ENCODE measurements around the gene GPHN.
"Not testable (repeated sequence)": the region's sequence is repeated elsewhere in the genome, so short reads cannot be mapped to it uniquely, and the experiment has no call there.

The GPHN gene

DNA sequence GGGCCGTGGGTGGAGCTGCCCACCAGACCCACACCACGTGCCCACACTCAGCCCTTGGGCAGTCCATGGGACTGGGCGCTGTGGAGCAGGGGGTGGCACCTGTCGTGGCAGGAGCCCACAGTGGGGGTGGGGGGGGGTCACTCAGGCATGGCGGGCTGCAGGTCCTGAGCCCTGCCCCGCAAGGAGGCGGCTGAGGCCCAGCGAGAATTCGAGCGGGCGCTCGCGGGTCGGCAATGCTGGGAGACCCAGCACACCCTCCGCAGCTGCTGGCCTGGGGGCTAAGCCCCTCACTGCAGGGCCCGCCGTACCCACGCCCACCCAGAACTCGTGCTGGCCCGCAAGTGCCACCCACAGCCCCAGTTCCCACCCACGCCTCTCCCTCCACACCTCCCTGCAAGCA lies 548.7 kb downstream of the GPHN start:
- no peak for DNase-seq (ENCODE audit: low read depth in 2 of 2)

DNA sequence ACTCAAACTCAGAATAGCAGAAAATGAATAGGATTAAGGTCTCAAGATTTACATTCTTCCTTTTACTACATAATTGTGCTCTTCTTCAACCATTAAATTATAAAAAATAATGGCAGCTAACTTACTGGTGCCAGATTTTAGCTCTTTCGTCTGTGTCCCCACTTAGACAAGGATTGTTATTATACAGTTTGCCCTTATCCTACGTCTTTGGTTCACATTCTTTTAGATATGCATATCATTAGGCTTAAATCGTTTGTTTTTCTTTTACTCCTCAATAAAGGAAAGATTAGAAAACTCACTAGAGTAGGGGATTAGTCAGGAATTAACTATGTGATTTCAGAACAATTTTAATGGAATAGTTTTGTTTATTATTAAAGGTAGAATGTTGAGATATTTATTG lies 551.6 kb downstream of the GPHN start:
- DNase-seq (ENCODE audit: low read depth in 2 of 2), result no peak

DNA sequence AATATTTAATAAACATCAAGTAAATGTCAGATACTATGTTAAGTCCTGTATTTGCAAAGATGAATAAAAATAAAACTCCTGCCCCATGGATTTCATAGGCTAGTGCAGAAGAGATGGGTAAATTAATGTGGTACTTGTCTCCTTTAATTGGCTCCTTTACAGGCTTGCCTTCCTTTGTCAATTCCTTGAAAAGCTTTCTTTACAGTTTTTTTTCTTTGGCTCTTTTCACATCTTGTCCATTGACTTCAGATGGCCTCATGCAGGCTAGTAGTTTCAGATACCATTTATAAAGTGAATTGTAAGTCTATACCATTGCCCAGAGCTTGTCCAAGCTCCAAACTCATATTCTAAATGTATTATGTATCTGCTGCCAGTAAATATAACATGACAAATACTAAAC lies 552.6 kb downstream of the GPHN start:
- DNase-seq (ENCODE audit: low read depth in 2 of 2), result no peak

DNA sequence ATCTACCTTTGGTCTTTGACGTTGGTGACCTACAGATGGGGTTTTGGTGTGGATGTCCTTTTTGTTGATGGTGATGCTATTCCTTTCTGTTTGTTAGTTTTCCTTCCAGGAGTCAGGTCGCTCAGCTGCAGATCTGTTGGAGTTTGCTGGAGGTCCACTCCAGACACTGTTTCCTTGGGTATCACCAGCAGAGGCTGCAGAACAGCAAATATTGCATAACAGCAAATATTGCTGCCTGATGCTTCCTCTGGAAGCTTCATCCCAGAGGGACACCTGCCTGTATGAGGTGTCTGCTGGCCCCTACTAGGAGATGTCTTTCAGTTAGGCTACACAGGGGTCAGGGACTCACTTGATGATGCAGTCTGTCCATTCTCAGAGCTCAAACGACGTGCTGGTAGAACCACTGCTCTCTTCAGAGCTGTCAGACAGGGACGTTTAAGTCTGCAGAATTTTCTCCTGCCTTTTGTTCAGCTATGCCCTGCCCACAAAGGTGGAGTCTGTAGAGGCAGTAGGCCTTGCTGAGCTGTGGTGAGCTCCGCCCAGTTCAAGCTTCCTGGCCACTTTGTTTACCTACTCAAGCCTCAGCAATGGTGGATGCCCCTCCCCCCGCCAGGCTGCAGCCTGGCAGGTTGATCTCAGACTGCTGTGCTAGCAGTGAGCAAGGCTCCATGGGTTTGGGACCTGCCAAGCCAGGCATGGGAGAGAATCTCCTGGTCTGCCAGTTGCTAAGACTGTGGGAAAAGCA lies 559.3 kb downstream of the GPHN start:
- DNase-seq (ENCODE audit: low read depth in 2 of 2), result not testable (repeated sequence)

DNA sequence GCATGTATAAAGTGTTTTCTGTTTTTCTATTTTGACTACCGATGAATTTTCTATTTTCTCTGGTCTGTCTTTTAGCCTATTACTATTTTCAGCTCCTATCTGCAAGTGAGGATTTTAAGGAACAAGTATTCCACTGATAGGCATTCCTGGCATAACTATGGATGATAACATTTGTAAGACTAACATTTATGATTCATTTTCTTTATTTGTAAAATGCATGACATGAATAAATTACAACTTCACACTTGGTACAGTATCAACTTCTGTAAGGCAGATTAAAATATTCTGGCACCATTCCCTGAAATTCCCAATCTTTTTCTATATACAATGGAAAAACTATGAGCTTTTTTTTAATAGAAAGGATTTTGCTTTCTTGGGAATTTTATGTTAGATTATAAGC lies 560.3 kb downstream of the GPHN start:
- DNase-seq (ENCODE audit: low read depth in 2 of 2), result no peak

DNA sequence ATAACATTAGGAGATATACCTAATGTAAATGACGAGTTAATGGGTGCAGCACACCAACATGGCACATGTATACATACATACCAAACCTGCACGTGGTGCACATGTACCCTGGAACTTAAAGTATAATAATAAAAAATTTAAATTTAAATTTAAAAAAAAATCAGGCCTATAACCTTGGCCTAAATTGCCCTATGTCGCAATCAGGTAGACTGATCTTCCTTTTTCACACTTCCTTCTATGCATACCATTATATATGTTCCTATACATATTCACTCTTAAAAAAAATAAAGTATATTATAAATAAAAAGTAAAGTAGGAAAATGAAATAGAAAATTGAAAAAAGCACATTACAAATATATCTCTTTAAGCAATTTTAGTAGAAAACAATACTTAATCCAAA lies 563.6 kb downstream of the GPHN start:
- DNase-seq (ENCODE audit: low read depth in 2 of 2), result no peak

DNA sequence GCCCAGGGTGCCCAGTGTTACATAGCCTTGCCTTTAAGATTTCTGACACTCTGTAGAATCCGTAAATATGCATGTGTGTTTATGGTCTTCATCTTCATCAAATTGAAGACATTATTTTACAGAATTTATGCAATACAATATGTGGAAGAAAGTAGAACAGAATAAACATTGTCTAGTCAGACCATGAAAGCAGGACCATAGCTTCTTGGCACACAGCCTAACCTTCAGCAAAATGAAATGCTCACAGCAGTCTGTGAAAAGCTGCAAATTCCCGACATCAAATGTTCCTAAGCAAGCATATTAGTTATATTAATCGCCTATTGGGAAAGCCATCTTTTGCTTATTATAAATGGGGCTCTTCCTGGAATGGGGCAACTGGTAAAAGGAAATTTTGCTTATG lies 570.0 kb downstream of the GPHN start:
- DNase-seq (ENCODE audit: low read depth in 2 of 2), result no peak

DNA sequence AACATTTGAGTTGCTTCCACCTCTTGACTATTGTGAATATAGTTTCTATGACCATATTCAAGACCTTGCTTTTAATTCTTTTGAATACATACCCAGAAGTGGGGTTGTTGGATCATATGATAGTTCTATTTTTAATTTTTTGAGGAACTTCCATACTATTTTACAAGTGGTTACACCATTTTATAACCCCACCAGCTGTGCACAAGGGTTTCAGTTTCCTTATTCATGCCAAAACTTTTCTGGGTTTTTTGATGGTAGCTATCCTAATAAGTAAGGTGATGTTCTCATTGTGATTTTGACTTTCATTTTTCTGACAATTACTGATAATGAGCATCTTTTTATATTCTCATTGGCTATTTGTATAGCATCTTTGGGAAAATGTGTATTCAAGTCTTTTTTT lies 571.9 kb downstream of the GPHN start:
- DNase-seq (ENCODE audit: low read depth in 2 of 2), result no peak

DNA sequence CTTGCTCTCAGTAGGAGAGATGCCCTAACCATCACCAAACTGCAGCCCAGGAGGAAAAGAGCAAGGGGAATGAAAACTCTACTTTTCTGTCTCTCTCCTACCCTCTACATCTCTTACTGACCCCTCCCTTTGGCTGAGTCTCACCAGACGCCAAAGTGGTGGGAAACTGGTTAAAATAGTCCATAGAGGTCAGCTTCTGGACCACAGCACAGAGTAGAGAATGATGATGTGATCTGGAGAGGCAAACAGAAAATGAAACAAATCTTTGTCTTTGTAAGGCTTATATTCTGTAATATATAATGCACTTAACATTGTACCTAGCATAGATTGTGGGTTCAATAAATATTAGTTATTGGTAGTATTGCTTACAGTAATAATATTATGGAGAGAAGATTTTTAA lies 600.3 kb downstream of the GPHN start:
- no peak for DNase-seq (ENCODE audit: low read depth in 2 of 2)

DNA sequence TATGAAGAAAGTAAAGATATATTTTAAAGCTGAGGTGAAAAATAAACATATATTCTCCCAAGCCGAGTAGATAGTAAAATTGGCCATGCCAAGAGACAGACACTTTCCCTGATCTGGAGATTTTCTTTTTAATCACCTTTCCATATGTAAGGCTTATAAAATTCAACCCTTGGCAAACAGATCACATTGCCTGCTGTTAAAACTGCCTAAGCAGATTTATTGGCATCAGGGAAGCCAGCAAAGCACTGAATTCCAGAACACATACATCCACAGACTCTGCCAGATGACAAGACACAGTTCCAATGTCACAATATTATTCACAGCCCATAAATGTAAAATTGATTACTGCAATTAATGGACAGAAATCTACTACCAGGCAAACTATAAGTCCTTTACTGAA lies 603.1 kb downstream of the GPHN start:
- DNase-seq (ENCODE audit: low read depth in 2 of 2), result no peak

DNA sequence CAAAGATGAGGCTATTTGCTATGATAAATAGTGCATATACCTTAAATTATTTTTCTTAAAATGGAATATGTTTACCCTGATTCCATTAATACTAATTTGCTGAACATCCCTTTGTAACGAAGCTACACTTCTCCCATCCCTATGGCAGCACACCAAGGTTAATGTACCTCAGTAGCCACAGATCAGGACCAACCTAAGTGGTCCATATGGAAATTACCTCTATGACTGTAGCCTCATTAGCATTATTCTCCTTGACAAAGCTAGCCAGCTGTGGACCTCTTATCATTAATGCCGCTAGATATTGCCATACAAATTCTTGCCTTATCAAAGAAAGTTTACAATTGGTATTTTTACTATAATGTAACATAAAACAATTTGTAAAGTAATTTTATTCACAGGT lies 604.4 kb downstream of the GPHN start:
- no peak for DNase-seq (ENCODE audit: low read depth in 2 of 2)

DNA sequence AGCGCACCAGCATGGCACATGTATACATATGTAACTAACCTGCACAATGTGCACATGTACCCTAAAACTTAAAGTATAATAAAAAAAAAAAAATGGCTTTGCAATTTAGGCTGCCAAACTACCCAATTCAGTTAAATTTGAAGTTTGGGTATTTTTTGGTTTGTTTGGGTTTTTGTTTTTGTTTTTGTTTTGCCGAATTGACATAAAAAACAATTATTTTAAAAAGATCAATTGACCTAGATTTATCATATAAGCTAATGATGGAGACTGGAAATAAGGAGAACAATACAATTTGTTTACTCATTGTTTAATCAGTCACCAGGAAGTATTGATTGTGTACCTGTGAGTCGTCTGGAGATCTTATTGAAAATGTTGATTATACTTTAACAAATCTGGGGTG lies 619.2 kb downstream of the GPHN start:
- no peak for DNase-seq (ENCODE audit: low read depth in 2 of 2)

DNA sequence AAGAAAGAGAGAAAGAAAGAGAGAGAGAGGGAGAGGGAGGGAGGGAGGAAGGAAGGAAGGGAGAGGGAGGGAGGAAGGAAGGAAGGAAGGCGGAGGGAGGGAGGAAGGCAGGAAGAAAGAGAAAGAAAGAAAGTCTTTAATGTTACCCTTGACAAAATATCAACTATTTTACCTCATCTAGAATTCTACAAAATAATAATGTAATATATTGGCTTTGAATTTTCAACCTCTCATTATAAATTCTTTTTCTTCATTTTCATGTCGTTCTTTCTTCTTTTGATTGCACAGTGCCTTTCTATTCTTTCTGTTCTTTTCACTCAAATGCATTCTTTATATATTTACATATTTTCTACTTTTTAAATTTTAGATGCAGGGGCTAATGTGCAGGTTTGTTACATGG lies 621.8 kb downstream of the GPHN start:
- DNase-seq (ENCODE audit: low read depth in 2 of 2), result no peak

DNA sequence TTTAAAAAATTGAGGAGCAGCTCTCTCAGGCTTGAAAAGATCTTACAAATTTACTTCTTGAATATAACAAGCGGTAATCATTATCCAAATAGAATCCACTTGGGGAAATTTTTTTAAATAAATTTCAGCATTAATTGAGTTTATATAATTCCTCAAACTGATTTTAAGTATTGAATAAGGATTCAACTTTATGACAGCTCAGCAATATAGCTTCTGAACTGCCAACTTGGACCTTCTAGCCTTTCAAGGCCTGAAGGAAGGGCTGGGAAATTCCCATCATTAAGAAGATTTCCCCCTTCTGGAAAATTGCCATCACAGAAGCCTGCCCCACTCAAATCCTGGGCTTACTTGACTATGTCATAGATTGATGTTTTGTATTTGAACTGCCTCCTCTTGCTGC lies 623.7 kb downstream of the GPHN start:
- no peak for DNase-seq (ENCODE audit: low read depth in 2 of 2)

DNA sequence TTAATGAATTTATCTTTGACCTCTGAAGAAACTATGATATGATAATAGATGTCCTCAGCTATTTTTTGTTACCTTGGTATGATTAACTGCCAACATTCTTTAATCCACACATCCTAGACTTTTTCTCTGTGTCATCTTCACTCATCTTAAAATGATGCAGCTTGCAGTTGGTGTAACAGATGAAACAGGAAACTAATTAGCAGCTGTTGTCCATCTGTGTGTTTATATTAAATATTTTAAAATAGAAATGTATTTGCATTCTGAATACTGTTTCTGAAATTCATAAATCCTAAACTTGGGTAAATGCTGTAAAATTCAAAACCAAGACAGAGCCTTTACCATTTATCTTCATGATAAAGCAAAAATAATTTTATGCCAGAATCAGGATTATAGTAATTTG lies 625.2 kb downstream of the GPHN start:
- no peak for DNase-seq (ENCODE audit: low read depth in 2 of 2)

DNA sequence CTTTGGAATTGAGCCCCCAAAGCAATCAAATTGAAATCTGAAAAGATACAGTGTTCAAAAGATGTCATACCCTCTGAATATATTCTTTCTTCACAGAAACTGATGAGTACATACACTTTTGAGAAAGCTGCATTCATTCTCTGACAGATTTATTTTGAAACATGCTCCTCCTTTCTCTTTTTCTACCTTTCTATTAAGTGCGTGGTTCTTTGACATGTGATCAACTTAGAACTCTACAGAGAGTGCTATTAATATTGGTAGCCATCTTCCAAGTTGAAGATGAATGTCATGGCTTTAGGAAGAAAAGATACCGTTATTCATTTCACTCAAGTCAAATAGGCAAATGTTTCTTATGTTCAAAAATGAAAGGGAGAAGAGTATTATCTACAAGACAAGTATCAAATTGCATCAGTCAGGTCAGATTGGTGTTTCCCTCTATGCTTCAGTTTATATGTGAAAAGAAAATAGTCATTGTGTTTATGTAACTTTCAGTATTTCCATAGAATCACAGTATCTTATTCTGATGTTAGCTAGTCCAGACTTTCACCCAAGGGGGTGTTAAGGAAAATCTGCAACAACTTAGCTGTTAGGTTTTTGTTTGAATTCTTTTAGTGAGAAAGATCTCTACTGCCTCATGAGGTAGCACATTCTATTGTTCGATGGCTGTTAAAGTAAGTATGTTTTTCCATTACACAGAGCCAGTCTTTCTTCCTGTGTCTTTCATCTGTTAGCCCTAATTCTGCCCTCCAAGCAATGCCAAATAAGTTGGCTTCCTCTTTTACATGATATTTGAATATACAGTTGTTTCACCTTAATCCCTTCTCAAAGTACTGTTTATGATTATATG lies 625.9 kb downstream of the GPHN start:
- no peak for DNase-seq (ENCODE audit: low read depth in 2 of 2)

DNA sequence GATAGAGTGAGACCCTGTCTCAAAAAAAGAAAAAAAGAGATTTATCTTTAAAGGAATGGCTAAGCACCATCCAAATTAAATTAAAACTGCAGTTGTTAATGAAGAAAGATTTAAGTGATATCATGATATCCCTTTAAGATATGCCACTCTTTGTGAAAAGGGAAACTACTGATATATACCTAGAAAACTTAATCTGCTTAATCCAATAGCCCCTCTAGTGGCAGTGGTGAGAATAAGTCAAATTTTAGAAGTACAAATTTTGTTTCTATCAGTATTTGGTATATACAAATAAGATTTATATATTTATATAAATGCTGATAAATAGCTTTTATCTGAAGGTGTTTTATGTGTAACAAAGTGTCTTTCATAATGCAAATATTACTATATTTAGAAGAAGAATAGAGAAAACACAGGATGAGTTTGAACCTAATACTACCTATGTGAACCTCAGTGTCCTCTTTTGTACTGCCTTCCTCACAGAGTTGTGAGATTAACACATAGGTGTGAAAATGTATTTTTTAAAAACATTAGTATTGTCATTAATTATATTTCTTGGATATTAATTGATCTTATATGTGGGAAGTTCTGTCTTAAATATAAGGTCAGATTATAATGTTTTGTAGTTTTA lies 629.9 kb downstream of the GPHN start:
- no peak for DNase-seq (ENCODE audit: low read depth in 2 of 2)

DNA sequence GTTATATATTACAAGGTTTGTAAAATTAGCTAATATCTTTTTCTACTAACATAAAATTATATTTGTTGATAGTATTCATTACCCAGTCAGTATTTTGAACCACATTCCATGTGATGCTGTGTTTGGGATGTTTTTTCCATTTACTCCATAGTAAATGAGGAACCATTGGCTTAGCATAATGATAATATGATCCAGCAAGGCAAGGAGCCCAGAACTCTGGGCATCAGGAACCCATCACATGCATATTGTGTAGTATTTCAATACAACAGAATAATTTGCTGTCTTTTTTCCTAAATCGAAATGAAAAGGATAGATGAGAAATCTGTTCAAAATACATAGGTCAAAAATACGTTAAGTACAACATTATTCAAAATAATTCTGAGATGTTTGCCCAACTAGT lies 632.6 kb downstream of the GPHN start:
- DNase-seq (ENCODE audit: low read depth in 2 of 2), result no peak

DNA sequence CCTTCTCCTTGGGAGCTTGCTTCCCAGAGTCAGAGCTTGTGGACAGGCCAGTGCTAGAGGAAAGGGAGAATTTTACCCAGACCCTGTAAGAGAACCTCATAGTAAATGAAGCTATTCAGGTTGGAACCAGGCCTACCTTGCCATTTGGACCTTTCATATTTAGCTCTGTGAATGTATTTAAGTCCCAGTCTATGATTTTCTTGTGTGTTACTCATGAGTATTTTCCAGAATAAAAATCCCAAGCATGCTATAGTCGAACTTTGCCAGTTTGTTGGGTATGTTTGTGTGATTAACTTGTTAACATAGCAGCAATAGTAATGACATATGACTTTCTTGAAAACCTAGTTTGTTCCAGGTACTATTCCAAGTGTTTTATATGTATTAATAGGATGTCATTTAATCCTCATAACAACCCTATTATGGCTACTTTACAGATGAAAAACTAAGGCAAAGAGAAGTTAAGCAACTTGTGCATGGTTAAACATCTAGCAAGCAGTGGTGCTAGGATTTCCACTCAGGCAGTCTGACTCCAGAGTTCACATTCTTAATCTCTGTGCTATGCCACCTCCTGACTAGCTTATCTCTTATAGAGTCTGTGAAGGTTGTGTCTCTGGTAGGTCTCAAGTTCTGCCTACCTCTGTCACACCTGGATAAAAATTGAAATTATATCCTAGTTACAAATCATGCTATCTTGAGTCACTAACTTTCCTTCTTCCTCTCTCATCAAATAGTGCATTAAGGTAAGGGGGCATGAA lies 633.4 kb downstream of the GPHN start:
- no peak for DNase-seq (ENCODE audit: low read depth in 2 of 2)

DNA sequence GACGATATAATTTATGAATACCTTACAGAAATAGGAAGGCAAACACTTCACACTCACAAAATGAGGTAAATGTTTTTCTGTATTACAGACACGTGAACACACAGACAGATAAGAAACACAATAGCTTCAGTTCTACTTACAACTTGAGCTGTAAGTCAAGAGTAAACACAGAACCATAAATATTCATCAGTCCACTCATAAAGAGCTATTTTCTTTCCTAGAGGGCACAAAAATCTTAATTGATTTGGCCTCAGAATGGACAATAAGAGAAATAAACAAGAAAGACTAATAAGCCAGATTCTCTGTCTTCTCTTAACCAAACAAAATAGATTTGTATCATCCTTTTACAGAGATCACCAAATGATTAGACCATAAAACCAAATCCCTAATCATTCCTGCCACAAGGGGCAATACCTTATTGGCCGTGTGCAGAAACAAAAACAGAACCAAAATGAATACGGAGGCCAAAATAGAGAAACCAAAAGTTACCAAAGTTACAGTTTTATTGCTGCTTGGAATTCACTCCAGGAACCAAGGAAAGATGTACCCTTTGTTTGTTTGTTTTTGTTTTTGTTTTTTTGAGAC lies 643.2 kb downstream of the GPHN start:
- no peak for DNase-seq (ENCODE audit: low read depth in 2 of 2)

DNA sequence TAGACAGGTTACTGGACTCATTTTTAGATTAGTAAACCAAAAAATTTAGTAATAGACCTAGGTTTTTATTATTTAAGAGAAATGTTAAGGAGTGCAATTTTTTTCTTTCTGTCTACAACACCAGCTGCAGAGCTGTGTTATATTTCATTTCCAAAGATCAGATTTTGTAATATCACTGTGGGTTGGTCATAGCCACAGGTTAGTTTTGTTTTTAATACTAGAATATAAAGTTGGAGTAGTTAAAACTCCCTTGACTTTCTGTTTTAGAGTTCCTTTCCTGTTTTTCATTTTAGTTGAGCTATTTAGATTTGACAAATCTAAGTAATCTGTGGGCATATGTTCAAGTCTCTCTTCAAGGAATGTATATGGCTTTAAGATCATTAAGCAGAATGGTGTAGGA lies 650.6 kb downstream of the GPHN start:
- DNase-seq (ENCODE audit: low read depth in 2 of 2), result no peak

DNA sequence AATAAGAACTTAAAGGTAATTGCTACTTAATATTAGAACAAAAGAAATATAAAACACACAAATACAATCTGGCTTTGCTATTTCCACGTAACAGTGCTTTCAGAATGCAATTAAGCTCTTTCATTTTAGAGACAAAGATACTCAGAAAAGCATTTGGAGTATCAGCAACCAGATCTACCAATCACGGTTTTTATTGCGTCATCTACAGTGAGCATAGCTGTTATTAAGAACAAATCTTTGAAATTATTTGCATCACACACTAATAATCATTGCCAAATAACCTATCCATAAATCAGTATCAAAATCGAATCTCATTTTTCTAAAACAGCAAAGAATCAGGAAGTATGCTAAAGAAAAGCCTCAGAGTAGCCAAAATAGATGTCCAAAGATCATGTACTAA lies 654.4 kb downstream of the GPHN start:
- no peak for DNase-seq (ENCODE audit: low read depth in 2 of 2)
